Inferior parietal cortex (tissue), 1 donor: ENCODE results near the gene ANKRD23.
"Not testable (repeated sequence)": the region's sequence is repeated elsewhere in the genome, so short reads cannot be mapped to it uniquely, and the experiment has no call there.

Experiments used
- DNase-seq: peaks from one replicate; pipeline ENCODE4 v3.0.0-alpha.2; 2016; ENCODE audit errors: extremely low spot score

ANKRD23 gene

DNA sequence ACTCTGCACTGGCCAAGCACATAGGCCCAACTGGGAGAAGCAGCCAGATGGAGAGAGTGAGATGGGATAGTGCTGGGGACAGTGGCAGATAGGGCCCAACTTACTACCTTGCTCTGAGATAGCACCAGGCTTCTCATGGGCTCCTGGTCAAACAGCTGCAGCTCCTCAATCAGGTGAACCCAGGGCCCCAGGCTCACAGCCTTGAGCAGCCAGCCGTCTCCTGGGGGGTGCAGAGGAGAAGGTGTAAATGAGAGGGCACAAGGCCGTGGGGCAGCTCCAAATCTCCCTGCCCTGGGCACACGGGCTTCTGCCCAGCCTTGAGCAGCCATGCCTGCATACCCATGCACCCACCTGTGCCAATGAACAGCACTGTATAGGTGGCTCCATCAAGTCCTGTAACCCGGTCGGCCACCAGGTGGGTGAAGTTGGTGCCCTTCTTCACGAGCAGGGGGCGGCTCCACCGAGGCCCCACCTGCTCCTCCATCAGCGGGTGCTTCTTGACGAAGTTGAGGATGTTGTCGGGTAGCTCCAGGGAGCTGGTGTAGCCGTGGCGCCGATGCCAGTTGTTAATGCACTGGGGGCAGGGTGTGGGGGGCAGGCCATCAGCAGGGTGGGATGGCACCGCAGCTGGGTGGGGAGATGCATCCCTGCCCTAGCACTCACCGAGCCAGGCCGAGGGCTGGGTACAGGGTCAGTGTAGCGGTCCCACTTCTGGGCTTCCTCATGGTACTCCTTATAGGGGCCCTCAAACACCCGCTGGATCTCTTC, 19.9 kb upstream of the ANKRD23 start:
- no peak for DNase-seq

DNA sequence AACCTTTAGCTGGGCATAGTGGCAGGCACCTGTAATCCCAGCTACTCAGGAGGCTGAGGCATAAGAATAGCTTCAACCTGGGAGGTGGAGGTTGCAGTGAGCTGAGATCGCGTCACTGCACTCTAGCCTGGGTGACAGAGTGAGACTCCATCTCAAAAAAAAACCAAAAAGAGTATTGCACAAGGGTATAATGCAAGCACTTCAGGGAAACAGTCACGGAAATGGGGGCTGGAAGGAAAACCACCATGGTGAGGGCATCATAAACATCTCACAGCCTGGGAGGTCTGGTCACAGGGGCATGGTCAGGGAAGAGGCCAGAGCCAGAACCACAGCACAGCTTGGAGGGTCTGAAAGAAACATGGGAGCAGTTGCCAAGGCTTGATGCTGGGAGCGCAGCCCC, 19.2 kb upstream of the ANKRD23 start:
- DNase-seq, result not testable (repeated sequence)

DNA sequence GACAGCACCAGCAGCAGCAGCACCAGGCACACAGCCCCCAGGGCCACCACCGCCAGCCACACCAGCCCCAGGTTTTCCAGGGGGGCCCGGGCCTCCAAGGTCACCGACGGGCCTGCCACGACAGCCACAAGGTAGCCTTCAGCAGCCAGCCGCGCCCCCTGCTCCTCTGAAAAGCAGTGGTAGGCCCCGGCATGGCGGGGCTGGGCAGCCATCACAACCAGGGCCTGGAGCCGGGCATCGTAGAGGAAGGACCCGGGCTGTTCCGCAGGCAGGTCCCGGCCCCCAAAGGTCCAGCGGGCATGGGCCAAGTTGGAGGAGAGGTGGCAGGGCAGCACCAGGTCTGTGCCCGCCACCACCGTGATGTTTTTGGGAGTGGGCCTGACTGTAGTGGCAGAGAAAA, 17.3 kb upstream of the ANKRD23 start:
- no peak for DNase-seq

DNA sequence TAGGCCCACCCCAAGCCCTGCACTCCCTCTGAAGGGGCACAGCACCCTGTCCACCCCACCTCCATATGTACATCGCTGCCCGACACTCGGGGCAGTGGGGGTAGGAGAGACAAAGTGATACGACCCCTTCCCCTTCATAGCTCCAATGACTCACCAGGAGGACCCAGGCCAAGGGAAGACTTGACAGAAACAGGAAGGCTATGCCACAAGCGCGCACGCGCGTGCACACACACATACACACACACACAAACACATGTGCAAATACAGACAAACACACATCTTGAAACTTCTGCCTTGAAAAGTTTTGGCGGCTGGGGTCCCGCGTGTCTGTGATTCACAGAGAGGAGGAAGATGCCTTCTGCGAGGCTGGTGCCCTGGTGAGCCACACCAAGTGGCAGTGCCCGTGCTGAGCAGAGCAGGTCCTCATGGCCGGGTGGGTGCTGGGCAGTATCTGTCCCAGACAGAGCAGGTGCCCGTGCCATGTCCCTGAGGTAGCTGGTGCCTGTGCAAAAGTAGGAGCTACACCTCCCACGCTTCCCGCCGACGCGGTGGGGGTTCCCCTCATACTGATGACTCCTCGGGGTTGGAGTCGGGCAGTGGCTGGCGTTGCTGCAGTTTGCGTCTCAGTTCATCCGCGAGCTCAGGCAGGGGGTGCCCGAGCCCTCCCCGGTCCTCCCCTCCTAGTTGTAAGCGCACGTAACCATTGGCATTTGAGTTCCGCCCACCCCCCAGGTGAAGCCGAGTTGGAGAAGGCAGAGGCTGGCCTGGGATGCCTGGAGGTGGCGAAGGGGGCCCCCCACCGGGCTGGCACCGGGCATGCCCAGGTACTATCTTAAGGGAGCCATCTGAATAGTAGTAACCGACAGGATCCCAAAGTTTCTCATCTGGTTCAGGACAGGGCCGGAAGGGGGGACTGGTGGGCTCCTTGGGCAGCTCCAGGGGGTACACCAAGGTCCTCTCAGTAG, 16.5 kb upstream of the ANKRD23 start:
- DNase-seq, result no peak

DNA sequence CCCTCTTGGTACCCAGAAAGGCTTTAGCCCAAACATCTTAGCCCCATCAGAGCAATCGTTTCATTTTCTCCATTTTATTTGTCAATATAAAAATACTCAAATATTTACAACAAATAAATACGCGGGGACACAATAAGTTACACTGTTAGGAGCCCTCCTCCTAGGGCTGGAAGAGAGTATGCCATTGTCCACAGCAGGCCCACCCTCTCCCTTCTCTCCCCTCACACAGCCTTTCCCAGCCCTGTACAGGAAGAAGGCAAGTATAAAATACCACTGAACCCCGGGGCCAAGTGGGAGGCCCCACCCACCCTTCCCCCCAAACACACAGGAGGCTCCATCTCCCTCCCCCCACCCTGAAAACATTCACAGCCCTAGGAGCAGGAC, 15.9 kb upstream of the ANKRD23 start:
- DNase-seq, result no peak

DNA sequence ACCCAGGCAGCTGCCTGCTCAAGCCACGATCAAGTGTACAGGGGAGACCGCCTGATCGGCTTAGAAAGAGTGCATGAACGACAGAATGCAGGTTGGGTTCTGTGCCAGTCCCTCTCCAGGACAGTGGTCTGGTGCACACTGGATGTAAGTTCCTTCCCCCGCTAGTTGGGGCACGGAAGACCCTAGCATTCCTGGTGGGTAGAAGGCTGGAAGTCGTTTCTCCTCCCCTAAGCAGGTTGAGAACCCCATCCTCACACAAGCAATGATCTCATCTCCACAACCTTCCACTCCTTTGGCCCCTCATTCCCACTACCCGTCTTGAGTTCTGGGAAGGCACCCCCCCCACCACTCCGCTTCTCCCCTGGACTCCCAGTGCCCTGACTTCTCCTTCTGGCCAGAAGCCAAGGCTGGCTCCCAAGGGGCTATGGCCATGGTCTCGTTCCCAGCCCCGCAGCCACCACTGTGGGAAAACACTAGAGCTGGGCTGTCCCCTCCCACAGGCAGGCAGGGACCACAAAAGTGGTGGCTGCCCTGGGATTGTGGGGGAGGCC, 15.4 kb upstream of the ANKRD23 start:
- DNase-seq, result peak; percentile 33

DNA sequence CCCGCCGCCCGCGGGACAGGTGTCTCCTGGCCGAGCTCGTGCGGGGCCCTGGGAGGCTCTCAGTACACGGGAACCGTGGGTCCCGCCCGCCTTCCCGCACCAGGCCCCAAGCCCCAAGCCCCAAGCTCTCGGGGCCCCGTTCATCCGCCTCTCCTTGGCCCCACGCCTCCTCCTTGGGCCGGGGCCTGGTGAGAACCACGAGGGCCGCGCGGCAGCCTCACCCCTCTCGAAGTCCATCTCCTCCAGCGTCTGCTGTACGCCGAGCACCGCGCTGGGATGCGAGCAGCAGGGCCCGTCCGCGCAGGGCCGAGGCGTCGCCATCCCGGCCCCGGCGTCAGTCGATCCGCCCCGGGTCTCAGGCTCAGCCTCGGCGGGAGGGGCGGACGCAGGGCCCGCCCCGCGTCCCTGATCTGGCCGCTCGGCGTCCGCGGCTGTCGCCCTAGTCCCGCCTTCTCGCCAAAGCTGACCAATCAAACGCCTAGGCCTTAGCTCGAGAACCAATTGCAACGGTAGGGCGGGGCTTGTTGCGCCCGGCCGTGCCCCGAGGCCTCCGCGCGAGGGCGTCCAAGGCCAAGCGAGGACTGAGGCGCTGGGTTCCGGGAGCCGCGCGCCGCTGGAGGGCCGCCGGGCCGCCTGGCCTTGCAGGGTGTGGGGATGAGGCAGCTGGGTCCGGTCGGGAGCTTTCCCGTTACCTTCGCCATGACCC, 14.0 kb upstream of the ANKRD23 start, which contains the start of gene ANKRD39:
Gene ANKRD39, minus strand, starts transcription at position 350 of the 706 bp plus-strand sequence. Its CDS starts 29 bp downstream, at position 321.
- peak; percentile 98 for DNase-seq

DNA sequence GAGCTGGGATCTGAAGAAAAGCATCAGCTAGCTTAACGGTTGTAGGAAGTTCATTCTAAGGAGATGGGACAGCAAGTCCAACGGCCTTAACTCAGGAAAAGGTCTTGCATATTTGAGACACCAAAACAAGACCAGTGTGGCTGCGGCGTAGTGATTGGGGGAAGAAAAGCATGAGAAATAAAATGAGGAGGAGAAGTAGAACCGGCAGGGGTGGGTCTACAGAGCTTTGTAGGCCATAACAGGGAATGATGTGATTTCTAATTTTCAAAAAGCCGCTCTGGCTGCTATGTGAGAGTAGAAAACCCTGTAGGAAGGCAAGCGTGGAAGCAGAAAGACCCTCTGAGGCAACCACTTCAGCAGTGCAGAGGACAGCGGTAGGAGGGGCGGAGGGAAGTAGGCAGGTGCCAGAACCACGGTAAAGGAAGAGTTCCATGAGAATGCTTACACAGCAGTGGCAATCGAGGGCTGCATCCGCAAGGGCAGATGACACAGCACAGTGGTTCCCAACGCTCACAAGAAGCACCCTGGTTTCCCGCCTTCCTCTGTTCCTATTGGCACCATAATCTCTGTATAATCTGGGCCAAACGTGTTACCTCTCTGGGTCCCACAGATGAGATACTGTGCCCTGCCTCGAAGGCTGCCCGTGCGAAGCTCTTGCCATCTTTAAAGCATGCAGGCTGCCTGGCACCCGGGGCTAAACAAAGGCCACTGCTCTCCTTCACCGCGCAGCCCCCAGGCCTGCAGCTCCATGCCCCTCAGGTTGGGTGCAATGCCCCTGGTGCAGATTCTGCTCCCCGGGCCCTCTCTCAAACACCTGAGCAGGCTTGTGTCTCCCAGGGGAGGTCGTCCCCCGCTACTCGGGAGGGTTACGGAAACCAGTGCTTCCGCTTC, 13.2 kb upstream of the ANKRD23 start:
- DNase-seq, result peak; percentile 43

DNA sequence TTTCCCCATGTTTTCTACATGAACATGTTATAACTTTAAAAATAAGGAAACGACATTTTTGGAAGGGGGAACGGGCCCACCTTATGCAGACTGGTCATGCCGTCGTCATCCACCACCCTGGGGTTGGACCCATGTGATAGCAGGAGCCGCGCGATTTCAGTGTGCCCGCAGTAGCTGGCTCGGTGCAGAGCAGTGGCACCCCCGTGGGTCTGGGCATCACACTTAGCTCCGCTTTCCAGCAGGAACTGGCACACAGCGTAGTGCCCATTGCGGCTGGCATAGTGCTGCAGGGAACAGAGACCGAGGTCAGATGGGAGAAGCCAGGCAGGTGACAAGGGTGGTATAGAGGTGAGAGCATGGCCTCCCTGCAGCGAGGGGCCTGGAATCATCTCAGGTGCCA, 9.5 kb upstream of the ANKRD23 start:
- no peak for DNase-seq

DNA sequence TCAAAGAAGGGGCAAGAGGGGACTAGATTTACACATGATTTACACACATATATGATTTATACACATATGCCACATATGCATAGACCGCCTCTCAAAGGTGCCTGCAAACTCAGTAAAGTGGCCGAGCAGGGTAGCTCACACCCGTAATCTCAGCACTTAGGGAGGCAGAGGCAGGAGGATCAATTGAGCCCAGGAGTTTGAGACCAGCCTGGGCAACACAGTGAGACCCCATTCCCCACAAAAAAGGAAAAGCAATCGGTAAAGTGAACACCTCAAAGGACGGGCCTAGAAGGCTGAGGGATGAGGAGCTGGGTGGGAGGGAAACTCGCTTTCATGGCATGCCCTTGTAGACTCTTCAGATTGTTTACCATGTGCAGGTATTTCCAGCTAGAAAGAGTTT, 8.8 kb upstream of the ANKRD23 start:
- no peak for DNase-seq

DNA sequence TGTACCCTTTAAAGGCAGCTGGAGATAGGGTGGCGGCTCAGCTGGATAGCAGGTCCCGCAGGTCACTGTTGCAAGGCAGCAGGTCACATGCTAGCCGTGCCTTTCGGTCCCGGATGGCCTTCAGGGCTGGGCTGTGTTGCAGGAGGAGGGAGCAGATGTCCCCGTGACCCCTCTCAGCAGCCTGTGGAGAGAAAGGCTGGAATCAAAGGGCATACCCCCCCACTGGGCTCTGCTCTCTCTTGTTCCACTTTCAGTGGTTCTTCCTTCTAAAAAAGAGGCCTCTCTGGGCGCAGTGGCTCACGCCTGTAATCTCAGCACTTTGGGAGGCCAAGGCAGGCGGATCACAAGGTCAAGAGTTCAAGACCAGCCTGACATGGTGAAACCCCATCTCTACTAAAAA, 4.4 kb upstream of the ANKRD23 start:
- no peak for DNase-seq

DNA sequence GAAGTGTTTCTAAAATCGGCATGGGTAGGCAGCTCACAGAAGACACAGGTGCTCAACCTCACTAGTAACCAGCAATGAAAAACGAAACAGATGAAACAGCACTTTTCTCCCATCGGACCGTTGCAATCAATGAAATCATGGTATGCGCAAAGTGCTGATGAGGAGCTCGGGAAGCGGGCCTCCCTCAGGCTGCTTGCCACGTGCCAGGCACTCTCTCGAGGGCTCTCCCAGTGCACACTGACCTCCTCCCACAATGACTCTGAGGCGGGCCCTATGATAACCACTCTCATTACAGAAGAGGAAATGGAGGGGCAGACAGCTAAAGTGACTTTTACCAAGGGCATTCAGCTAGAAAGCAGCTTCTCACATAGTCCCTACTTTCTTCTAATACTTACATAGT, 3.8 kb upstream of the ANKRD23 start:
- DNase-seq, result no peak

DNA sequence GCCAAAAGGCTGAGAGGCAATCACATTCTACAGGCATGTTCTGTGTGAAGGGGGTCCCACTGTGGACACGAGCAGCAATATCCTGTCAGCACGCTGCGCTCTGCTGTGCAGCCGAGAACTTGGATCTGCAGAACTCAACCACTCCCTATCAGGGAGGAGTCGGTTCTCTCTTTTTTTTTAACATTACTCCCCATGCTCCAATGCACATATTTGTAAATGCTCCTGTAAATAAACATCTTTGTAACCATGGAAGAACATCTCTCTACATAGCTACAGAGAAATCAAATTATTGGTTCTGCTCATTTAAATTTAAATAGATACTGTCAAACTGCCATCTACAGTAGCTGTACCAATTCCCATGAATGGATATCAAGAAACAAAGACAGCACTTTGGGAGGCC, 3.0 kb upstream of the ANKRD23 start:
- DNase-seq, result no peak

DNA sequence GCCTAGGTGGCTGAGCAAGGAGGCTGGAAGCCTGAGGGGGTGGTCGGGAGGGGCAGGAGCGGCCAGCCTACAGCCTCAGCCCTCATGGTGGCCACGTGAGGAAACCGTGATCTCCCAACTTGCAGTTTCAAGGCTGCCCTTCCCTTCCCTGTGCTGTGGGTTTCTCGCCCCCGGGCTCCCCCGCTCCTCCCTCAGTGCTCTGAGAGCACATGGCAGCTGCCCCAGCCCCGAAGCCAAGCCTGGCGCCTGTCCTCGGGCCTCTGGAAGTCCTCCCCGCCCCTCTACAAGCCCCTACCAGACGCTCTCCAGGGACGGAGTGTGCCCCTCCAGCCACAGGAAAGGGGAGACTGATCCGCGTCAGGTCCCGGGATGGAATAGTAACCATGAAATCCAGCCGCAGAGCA, 586 bp upstream of the ANKRD23 start:
- DNase-seq, result no peak

DNA sequence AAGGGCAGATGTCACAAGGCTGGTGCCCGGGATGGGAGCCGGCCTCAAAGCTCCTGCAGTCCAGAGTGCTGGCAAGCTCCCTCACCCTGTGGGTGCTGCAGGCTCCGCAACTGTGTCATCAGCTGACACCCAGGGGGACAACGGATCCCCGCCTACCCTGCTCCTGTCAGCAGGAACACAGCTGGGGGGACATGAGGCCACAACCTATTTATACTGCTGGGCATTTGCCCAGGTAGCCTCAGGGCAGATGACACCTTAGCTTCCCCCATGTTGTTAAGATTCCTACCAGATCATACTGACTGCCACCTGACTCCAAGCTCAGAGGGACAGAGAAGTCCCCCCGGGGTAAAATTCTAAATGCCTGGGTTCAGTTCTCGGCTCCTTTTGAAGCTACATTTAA, 1.2 kb downstream of the ANKRD23 start:
- DNase-seq, result no peak

DNA sequence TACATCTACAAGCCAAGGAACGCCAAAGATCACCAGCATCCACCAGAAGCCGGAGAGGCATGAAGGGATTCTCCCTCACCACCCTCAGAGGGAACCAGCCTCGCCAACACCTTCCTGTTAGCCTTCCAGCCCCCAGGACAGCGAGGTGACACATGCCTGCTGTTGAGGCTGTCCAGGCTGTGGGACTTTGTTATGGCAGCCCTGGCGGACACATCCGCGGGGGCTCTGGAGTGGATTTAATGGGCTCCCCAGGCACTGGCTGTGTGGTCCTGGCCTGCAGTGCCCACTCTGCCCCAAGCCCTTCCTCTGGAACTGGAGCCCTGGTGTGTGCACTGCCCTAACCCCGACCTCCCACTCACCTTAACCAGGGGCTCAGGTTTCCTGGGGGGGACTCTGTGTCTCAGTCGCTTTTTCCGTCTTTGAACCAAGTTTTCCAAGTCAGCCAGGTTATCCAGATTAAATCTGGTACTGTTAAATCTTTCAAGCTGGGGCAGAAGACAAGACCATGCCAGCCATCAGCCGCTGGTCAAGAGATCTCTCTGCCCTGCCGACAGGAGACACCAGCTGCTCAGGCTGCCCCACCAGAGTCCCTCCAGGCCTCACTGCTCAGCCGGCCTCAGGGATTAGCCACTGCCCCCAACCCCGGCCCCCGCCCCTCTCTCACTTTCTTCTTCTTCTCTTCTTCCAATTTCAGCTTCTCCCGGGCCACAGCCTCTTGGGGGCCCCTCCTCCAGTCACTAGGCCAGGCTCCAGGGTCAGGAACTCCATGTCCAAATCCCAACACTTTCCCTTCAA, 1.9 kb downstream of the ANKRD23 start:
- no peak for DNase-seq

DNA sequence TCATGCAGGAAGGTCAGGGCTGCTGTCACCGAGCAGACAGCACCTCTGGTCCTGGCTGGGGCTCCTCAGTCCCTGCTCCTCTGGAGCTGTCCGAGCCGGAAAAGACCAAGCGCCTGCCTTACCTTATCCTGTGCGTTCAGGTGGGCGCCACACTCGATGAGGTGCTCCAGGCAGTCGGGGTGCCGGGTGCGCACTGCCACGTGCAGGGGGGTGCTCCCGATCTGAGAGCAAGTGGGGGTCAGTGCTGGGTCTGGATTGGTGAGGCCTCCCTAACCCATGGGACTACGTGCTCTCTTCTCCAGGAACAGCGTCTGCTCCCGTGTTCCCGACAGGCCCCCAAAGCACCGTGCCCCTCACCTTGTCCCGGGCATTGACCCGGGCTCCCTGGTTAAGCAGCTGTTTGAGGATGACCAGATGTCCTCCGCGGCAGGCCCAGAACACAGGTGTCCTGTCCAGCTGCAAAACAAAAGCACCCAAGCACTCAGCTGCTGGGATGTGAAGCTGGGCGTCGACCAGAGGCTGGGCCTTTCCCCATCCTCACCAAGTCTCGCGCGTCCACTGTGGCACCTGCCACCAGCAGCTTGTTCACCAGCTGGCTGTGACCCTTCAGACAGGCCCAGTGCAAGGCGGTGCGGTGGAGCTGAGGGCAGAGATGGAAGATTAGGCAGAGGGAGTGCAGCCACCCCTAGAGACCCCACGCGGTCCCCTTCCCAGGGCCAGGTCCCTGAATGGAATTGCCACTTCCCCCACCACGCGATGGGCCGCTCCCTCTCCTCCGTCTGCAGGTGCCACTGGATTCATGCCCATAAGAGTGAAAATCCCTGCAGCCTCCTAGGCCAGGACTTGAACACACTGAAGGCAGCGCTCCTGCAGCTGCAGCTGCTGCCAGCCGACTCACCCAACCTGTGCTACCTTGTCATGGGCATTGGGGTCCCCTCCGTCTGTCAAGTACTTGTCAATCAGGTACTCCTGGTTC, 3.7 kb downstream of the ANKRD23 start:
- no peak for DNase-seq

DNA sequence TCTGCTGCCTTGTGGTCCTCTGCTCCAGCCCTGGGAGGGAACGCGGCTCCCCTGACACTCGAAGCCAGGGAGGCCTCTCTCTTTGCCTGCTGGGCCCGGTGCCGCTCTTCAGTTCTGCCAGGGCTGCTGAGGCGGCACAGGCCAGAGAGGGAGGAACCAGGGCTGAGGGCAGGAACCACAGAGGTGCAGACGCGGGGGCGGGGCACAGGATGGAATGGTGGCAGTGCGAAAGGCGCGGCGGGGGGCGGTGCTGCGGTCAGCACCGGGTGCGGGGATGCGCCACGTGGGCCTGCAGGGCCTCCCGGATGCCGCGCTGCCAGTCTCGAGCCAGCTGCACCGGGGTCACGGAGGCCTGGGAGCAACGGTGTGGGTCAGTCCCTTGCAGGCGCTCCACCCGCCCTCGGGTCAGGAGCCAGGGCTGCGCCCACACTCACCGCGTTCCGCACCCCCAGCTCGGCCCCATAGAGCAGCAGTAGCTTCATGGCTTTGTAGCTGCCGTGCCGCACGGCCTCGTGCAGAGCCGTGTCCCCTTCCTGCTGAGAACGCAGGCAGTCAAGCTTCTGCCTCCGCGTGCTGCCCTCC, 4.4 kb downstream of the ANKRD23 start:
- no peak for DNase-seq
